T-cell (primary cell): ENCODE results near the gene EAF2. TPM values are rescaled to one million over a fixed set of nuclear protein-coding genes. Genes with fewer than 3 reads are reported as not detected.
"Not testable (repeated sequence)": the region's sequence is repeated elsewhere in the genome, so short reads cannot be mapped to it uniquely, and the experiment has no call there.

Source experiments
- ATAC-seq, 4 experiments: fragments of 200-7000 bp in 3 of 4; fragments of 150-1000 bp in 1 of 4; cut with Tn5 transposase; replicated peaks in 1 of 4; 1 replicate in 3 of 4; 2 replicates in 1 of 4; pipeline ENCODE4 v1.10.0; 2021; ENCODE audit warnings: moderate library complexity in 3 of 4, mild to moderate bottlenecking in 2 of 4, moderate number of reproducible peaks in 1 of 4
- CTCF ChIA-PET, 2 donors: fragments of 300-600 bp; sonication (Branson Sonifier 250); formaldehyde crosslinking; loops; one replicate each; lab custom pipeline; 2022; ENCODE audit warnings: antibody characterized with exemption in 2 of 2; lab: Charles Lee
- POLR2A ChIA-PET, 2 donors: fragments of 300-600 bp; sonication (Branson Sonifier 250); formaldehyde crosslinking; loops; one replicate each; lab custom pipeline; 2022; ENCODE audit warnings: antibody characterized with exemption in 2 of 2; lab: Charles Lee
- DNase-seq, 35 experiments: peaks; one replicate each; pipeline versions ENCODE4 v3.0.0 to v3.0.0-alpha.2; 2013 to 2023
- H3K27ac ChIP-seq: one replicate; pipeline ENCODE4 v1.5.1; 2013; ENCODE audit warnings: low read length
- H3K27me3 ChIP-seq, 2 experiments: replicated peaks in 1 of 2; 1 replicate in 1 of 2; 2 replicates in 1 of 2; pipeline versions ENCODE4 v1.6.1 to v1.7.0; 2013; ENCODE audit warnings: low read length in 1 of 2, mixed read lengths in 1 of 2; ENCODE audit not compliant: control insufficient read depth in 2 of 2, insufficient read depth in 2 of 2; ENCODE audit errors: extremely low read depth in 1 of 2
- H3K36me3 ChIP-seq, 2 donors: 1 replicate in 1 of 2; 2 replicates in 1 of 2; pipeline versions ENCODE4 v1.6.1 to v1.7.0; 2013; ENCODE audit warnings: low read length in 1 of 2; ENCODE audit not compliant: control insufficient read depth in 2 of 2, insufficient read depth in 1 of 2; ENCODE audit errors: extremely low read depth in 1 of 2
- H3K4me1 ChIP-seq, 2 experiments: 1 replicate in 1 of 2; 2 replicates in 1 of 2; pipeline versions ENCODE4 v1.6.1 to v1.7.0; 2013; ENCODE audit warnings: low read length in 2 of 2, mixed read lengths in 1 of 2; ENCODE audit not compliant: insufficient read depth in 2 of 2, control insufficient read depth in 1 of 2; ENCODE audit errors: extremely low read depth in 1 of 2
- H3K4me3 ChIP-seq, 2 donors: 1 replicate in 1 of 2; 2 replicates in 1 of 2; pipeline versions ENCODE4 v1.5.1 to v1.7.0; 2013; ENCODE audit warnings: mild to moderate bottlenecking in 2 of 2, low read length in 1 of 2, moderate library complexity in 1 of 2; ENCODE audit not compliant: control insufficient read depth in 1 of 2; ENCODE audit errors: extremely low read depth in 1 of 2
- H3K9me3 ChIP-seq: 2 replicates; pipeline ENCODE4 v1.7.0; 2013
- H3K27ac Mint-ChIP-seq, 2 donors: one replicate each; pipeline ENCODE4 v1.8.0; 2020 to 2021; ENCODE audit warnings: mild to moderate bottlenecking in 2 of 2, mixed read lengths in 2 of 2
- H3K27me3 Mint-ChIP-seq, 2 donors: one replicate each; pipeline ENCODE4 v1.8.0; 2021 to 2022; ENCODE audit warnings: mixed read lengths in 2 of 2
- H3K36me3 Mint-ChIP-seq: one replicate; pipeline ENCODE4 v1.8.0; 2021; ENCODE audit warnings: mixed read lengths
- H3K4me1 Mint-ChIP-seq, 3 donors: one replicate each; pipeline ENCODE4 v1.8.0; 2020 to 2022; ENCODE audit warnings: mixed read lengths in 3 of 3, mild to moderate bottlenecking in 1 of 3
- H3K4me3 Mint-ChIP-seq, 3 donors: one replicate each; pipeline ENCODE4 v1.8.0; 2020 to 2022; ENCODE audit warnings: mild to moderate bottlenecking in 3 of 3, mixed read lengths in 3 of 3, moderate library complexity in 3 of 3
- H3K9me3 Mint-ChIP-seq, 3 donors: one replicate each; pipeline ENCODE4 v1.8.0; 2020 to 2022; ENCODE audit warnings: mixed read lengths in 3 of 3
- WGBS: methylation state at CpG from one replicate; pipeline ENCODE4 v1.1.5; 2013; ENCODE audit warnings: missing lambda C conversion rate; ENCODE audit not compliant: insufficient coverage; 5-methylcytosine and 5-hydroxymethylcytosine counted together
- total RNA-seq, 35 experiments: library from RNA in 6 of 35; stranded (reverse) in 6 of 35; fragments of 120-200 nt in 1 of 35; gene quantifications; one replicate each; pipeline versions ENCODE4 v1.2.1 to v1.2.4 and lab custom pipeline; 2013 to 2026

Gene EAF2
- total RNA-seq, 5 donors from 2014 or later (not counting 1 experiment from before 2014, with no cell fraction given) = 4.4 to 9.2 (median 5.4) TPM

DNA sequence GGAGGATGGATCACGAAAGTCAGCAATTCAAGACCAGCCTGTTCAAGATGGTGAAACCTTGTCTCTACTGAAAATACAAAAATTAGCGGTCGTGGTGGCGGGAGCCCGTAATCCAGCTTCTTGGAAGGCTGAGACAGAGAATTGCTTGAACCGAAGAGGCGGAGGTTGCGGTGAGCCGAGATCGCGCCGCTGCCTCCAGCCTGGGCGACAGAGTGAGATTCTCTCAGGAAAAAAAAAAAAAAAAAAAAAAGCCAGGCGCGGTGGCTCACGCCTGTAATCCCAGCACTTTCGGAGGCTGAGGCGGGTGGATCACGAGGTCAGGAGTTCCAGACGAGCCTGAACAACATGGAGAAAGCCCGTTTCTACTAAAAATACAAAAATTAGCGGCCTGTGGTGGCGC, 5.0 kb downstream of the EAF2 start:
- H3K27ac Mint-ChIP-seq = no peak overlapping the region
- H3K36me3 ChIP-seq = no peaks in the 10 kb centered on the region
- ChIA-PET CTCF (no interaction called here), POLR2A (no interaction called here)
- H3K9me3 Mint-ChIP-seq = no peaks in the 10 kb centered on the region
- H3K27me3 Mint-ChIP-seq = no peaks in the 10 kb centered on the region
- H3K9me3 ChIP-seq = no peaks in the 10 kb centered on the region
- no peaks in the 10 kb centered on the region for H3K27me3 ChIP-seq
- DNase-seq (no peak), ATAC-seq (no peak)
- peaks cover 17 to 19% (median 18%) of the 10 kb centered on the region in 3 donors for H3K4me1 Mint-ChIP-seq
- 95% methylated on average over 19 of the region's 23 CpGs for WGBS
- H3K27ac ChIP-seq = no peak overlapping the region
- H3K36me3 Mint-ChIP-seq = no peaks in the 10 kb centered on the region
- H3K4me1 ChIP-seq = peaks cover 5 to 6% of the 10 kb centered on the region in 2 experiments
- H3K4me3 Mint-ChIP-seq = no peak overlapping the region
- H3K4me3 ChIP-seq = no peak overlapping the region

DNA sequence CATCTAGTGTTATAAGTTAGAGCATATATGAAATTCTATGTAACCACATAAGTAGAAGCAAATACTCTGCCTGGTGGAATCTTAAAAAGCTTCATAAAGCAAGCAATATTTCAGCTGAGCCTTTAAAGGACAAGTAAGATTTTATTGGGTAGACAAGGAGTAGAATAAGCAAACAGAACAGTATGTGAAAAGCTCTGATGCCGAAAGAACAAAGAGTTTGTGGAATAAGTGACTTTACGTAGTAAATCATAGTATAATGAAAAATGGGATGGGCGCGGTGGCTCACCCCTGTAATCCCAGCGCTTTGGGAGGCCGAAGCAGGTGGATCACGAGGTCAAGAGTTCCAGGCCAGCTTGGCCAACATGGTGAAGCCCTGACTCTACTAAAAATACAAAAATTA, 9.9 kb downstream of the EAF2 start:
- DNase-seq = no peak
- Mint-ChIP-seq H3K4me1 (no peaks in the 10 kb centered on the region), H3K27ac (no peak overlapping the region), H3K9me3 (no peaks in the 10 kb centered on the region), H3K36me3 (peaks cover 7% of the 10 kb centered on the region), H3K4me3 (no peak overlapping the region), H3K27me3 (no peaks in the 10 kb centered on the region)
- no peak overlapping the region for H3K4me3 ChIP-seq
- no peaks in the 10 kb centered on the region for H3K27me3 ChIP-seq
- no peaks in the 10 kb centered on the region for H3K36me3 ChIP-seq
- no peak overlapping the region for H3K27ac ChIP-seq
- H3K4me1 ChIP-seq = no peaks in the 10 kb centered on the region
- ChIA-PET CTCF (no interaction called here), POLR2A (no interaction called here)
- H3K9me3 ChIP-seq = no peaks in the 10 kb centered on the region
- ATAC-seq = no peak
- WGBS = 100% methylated on average over 4 of the region's 7 CpGs

DNA sequence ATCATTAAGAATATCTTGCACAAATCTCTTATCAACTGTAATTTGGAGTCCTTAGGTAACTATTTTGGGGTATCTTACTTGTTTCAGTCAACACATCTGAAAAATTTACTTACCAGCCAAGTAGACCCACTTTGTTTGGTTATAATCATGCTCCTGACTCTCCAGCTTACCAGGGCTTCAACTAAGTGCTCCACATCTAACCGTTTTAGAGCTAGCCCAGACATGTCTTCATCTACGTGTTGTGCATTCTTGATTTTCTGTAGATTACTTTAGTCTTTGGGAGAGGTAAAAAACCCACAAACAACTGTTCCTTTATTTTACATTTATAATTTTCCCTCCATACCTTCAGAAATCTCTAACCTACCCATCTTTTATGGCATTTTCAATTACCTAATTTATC, 17.2 kb downstream of the EAF2 start:
- H3K36me3 ChIP-seq = peaks cover 0 to 4% of the 10 kb centered on the region in 2 donors
- Mint-ChIP-seq H3K27ac (no peak overlapping the region), H3K36me3 (peaks cover 5% of the 10 kb centered on the region), H3K27me3 (no peaks in the 10 kb centered on the region), H3K9me3 (no peaks in the 10 kb centered on the region), H3K4me1 (no peaks in the 10 kb centered on the region), H3K4me3 (no peak overlapping the region)
- ChIA-PET POLR2A (no interaction called here), CTCF (no interaction called here)
- no peaks in the 10 kb centered on the region for H3K27me3 ChIP-seq
- no peak overlapping the region for H3K4me3 ChIP-seq
- H3K4me1 ChIP-seq = no peaks in the 10 kb centered on the region
- no peak for DNase-seq
- no peak for ATAC-seq
- H3K27ac ChIP-seq = no peak overlapping the region
- WGBS = no CpG with 5 or more reads among the region's 2 CpGs
- H3K9me3 ChIP-seq = no peaks in the 10 kb centered on the region

DNA sequence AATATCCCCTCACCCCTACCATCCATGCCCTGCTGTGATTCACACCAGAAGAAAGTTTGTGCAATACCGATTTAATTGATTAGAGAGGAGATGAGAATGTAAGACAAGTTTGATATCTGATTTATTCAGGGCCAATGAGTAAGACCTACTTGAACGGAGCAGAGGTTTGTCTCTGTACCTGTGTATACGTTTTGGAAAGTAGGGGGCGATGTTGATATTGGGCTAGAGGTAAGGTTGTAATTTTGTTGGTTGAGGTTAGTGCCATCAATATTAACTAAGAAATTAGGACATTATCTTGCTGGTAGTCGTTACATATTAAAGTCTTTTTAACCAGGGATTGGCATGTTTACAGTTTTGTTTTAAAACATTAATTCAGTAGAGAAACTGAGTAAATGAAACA, 20.5 kb downstream of the EAF2 start:
- no CpG with 5 or more reads among the region's 5 CpGs for WGBS
- H3K27me3 ChIP-seq = no peaks in the 10 kb centered on the region
- H3K27ac ChIP-seq = no peak overlapping the region
- no peak for ATAC-seq
- peaks cover 0 to 2% of the 10 kb centered on the region in 2 donors for H3K36me3 ChIP-seq
- no peaks in the 10 kb centered on the region for H3K9me3 ChIP-seq
- H3K27me3 Mint-ChIP-seq = no peaks in the 10 kb centered on the region
- POLR2A ChIA-PET = no interaction called here
- H3K9me3 Mint-ChIP-seq = no peaks in the 10 kb centered on the region
- peaks cover 0 to 6% (median 0%) of the 10 kb centered on the region in 3 donors for H3K4me1 Mint-ChIP-seq
- H3K4me3 ChIP-seq = no peak overlapping the region
- no peak overlapping the region for H3K27ac Mint-ChIP-seq
- H3K4me1 ChIP-seq = no peaks in the 10 kb centered on the region
- DNase-seq = peak in 1 of 35 experiments; percentile 13
- peaks cover 27% of the 10 kb centered on the region for H3K36me3 Mint-ChIP-seq
- no peak overlapping the region for H3K4me3 Mint-ChIP-seq
- CTCF ChIA-PET = no interaction called here

DNA sequence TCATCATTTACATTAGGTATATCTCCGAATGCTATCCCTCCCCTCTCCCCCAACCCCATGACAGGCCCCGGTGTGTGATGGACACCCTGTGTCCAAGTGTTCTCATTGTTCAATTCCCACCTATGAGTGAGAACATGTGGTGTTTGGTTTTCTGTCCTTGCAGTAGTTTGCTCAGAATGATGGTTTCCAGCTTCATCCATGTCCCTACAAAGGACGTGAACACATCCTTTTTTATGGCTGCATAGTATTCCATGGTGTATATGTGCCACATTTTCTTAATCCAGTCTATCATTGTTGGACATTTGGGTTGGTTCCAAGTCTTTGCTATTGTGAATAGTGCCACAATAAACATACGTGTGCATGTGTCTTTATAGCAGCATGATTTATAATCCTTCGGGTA, 22.8 kb downstream of the EAF2 start:
- DNase-seq, H3K4me1 Mint-ChIP-seq, H3K4me3 Mint-ChIP-seq, H3K9me3 ChIP-seq, H3K36me3 ChIP-seq, H3K4me3 ChIP-seq, H3K9me3 Mint-ChIP-seq, H3K27me3 Mint-ChIP-seq, H3K4me1 ChIP-seq, H3K27ac ChIP-seq, H3K27me3 ChIP-seq, H3K27ac Mint-ChIP-seq, POLR2A ChIA-PET, ATAC-seq: not testable (repeated sequence)
- H3K36me3 Mint-ChIP-seq = peaks cover 45% of the 10 kb centered on the region
- no CpG with 5 or more reads among the region's 5 CpGs for WGBS
- CTCF ChIA-PET = interaction anchor here (0.6 to 0.7 kb wide), 3 partner anchors 10 to 88 kb away, joined by 4 read pairs; no protein-coding TSS in a partner anchor

DNA sequence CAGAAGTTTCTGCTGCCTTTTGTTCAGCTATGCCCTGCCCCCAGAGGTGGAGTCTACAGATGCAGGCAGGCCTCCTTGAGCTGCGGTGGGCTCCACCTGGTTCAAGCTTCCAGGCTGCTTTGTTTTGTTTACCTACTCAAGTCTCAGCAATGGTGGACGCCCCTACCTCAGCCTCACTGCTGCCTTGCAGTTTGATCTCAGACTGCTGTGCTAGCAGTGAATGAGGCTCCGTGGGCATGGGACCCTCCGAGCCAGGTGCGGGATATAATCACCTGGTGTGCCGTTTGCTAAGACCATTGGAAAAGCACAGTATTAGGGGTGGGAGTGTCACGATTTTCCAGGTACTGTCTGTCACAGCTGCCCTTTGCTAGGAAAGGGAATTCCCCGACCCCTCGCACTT, 28.2 kb downstream of the EAF2 start:
- H3K36me3 ChIP-seq, H3K27me3 Mint-ChIP-seq, H3K4me3 ChIP-seq, H3K9me3 Mint-ChIP-seq, H3K27me3 ChIP-seq, CTCF ChIA-PET, H3K27ac Mint-ChIP-seq, H3K9me3 ChIP-seq, H3K4me1 ChIP-seq, H3K27ac ChIP-seq, POLR2A ChIA-PET, H3K4me1 Mint-ChIP-seq, DNase-seq, ATAC-seq, H3K4me3 Mint-ChIP-seq: not testable (repeated sequence)
- H3K36me3 Mint-ChIP-seq = peaks cover 57% of the 10 kb centered on the region
- WGBS = 95% methylated on average over 6 of the region's 9 CpGs

DNA sequence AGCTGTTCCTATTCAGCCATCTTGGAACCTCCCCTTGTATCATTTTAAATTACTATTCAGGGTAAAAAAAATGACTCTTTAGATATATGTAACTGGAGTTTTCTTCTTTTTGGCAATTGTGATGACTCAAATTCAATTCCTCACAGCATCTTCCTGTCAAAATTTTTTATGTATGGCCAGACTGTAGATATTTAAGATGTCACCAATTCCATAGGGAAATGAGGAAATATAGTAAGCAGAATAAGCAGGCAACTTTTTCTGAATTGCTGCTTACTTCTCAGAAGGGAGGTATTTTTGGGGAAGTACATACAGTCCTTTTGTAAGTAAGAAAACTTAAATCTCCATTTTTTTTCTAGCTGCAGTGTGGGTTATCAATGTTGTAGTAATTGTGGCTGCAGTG, 28.8 kb downstream of the EAF2 start:
- no peaks in the 10 kb centered on the region for H3K27me3 ChIP-seq
- CTCF ChIA-PET = no interaction called here
- peaks cover 0 to 4% of the 10 kb centered on the region in 2 donors for H3K36me3 ChIP-seq
- Mint-ChIP-seq H3K36me3 (peaks cover 52% of the 10 kb centered on the region), H3K4me3 (no peak overlapping the region), H3K9me3 (no peaks in the 10 kb centered on the region), H3K27ac (no peak overlapping the region), H3K4me1 (peaks cover 0 to 9% (median 0%) of the 10 kb centered on the region in 3 donors), H3K27me3 (no peaks in the 10 kb centered on the region)
- no peak overlapping the region for H3K27ac ChIP-seq
- POLR2A ChIA-PET = interaction anchor here in 1 of 2 donors (0.7 kb wide), 1 partner anchor 34 kb away, joined by 3 read pairs; no protein-coding TSS in a partner anchor
- no peaks in the 10 kb centered on the region for H3K4me1 ChIP-seq
- no peak for ATAC-seq
- H3K4me3 ChIP-seq = no peak overlapping the region
- H3K9me3 ChIP-seq = no peaks in the 10 kb centered on the region
- DNase-seq = no peak
